Measurements from ENCODE around the gene JARID2.

The JARID2 gene

GRCh38 chr6:15515660-15516375, 269.9 kb downstream of the JARID2 start:
- peak in 5 of 56 donors; percentile 13 to 56 (median 28) for DNase-seq

DNA sequence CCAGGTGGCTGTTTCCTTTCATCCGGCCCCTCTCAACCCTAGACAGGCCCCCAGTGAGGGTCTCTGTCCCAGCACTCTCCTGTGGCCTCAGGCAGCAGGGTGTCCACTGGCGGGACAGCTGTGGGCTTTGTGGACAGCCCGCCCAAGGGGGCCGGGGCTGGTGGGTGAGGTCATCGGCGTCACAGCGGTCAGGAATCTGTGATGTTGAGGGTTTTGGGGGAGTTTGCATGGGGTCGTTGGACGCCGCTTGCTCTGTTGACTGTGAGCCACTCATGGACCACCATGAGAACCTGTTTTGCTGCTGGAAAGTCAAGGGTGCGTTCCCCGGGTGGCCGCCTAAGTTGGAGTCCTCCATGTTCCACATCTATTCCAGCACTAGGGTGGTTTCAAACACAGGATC, 270.5 kb downstream of the JARID2 start:
- no peak for DNase-seq

- no peak for DNase-seq
Observed at GRCh38 chr6:15516923-15517560, 271.2 kb downstream of the JARID2 start.

DNA sequence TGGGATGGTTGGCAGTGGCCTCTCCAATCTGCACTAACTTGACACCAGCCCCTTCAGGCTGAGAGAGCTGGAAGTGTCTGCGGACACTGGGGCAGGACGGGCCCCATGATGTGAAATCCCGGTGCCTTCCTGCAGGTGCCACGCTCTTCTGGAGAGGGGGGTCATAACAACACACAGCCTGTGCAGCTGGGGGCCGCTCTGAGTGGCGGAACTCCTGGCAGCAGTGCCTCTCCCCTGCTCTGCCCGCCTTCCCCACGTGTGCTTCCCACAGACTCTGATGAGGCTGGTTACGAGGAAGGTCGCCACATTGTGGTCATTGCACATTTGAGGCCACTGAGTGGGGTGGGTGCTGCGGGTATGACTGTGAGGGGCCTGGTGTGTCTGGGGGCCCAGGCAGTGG, 271.7 kb downstream of the JARID2 start:
- DNase-seq, result no peak

DNA sequence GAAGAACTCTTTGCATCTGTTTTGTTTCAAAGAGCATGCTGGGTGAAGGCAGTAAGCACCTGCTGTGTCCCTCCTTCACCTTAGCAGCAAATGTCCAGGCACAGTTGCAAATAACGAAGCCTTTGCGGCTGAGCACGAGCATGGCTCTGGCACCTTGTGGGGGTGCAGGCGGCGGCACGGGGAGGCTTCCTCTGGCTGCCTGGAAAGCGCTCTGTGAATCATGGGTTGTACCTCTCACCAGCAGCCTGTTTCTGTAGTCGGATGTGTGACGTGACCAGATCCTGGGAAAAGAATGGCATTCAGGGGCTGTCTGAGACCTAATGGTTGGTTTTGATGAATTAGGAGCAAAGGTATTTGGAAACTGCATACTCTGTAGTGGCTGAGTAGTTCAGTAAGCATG, 272.2 kb downstream of the JARID2 start:
- DNase-seq, result peak in 9 of 56 donors; percentile 9 to 52 (median 26)

GRCh38 chr6:15518878-15519277, 273.0 kb downstream of the JARID2 start:
- no peak for DNase-seq

DNA sequence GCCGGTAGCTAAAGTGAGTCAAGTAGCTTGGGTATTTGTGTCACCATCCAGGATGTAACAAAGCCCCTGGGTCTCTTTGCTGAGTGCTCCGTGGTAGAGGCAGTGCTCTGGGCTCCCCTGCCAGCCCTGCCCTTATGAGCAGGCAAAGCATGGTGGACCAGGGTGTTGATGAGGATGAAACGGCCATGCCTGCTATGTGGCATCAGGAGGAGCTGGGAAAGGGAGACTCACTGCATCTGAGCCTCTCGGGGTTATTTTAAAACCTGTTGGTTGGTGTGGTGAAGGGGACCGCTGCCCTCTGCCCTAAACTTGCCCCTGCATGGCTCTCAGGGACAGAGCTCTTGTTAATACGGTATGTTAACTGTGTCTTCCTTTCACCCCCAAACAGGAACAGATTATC, 273.8 kb downstream of the JARID2 start:
- DNase-seq, result no peak

DNA sequence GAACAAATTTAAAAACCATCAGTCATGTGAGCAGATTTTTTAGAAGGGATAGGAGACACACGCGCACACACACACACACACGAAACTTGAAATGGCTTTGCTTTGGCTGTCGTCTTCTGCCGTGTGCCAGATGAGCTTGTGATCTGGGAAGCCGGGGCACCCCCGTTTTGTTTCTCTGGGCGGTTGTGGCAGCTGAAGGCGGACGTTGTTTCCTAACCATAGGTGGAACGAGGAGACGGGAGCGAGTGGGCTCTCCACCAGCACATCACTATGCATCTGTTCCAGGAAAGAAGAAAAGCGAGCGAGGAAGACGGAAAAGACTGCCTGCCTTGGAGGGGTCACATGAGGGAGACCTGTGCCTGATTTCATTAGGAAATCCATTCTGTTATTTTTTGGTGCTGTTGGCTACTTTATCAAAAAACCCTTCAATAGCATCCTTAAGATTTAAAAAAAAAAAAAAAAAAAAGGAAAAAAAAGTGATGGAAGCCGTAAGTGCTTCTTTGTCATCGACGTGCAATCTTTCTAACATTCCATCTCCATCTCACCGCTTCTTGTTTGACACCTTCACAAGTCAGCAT, 274.8 kb downstream of the JARID2 start:
- DNase-seq, result no peak

DNA sequence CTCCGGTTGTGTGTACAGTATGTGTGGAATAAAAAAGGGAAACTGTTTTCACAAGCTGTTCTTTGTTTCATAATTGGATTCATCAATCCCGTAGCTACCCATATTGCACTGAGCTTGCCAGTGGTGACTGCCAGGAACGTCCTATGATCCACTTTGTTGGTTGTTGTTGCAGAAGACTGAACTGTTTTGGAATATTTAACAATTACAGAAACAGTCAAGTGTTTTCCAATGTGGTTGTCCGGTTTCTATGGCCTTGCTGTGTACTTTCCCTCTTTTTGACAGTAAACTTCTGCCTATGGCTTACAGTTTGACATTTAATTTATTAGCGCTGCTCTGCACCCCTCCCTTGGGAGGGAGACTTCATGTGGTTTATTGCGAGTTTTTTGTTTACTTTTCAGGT, 275.7 kb downstream of the JARID2 start:
- DNase-seq, result peak in 2 of 56 donors; percentile 26 to 36

- no peak for DNase-seq
Observed at GRCh38 chr6:15522026-15522425, 276.2 kb downstream of the JARID2 start.

DNA sequence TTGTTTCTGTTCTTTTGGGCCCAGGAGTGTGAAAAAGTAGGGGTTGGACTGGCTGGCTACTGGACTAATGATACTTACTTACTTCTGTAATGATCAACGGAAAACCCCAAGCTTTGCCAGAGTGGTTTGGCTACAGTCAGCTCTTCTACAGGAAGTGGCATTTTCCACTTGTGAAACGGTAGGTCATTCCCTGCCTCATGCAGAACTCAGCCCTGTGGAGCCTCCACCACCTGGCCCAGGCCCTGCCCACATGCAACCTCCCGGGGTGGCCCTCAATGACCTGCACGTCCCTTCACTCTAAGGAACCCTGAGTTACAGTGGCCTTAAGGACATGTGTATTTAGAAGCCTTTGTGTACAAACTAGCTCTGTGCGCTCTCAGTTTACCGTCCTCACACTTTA, 276.6 kb downstream of the JARID2 start:
- DNase-seq, result no peak

DNA sequence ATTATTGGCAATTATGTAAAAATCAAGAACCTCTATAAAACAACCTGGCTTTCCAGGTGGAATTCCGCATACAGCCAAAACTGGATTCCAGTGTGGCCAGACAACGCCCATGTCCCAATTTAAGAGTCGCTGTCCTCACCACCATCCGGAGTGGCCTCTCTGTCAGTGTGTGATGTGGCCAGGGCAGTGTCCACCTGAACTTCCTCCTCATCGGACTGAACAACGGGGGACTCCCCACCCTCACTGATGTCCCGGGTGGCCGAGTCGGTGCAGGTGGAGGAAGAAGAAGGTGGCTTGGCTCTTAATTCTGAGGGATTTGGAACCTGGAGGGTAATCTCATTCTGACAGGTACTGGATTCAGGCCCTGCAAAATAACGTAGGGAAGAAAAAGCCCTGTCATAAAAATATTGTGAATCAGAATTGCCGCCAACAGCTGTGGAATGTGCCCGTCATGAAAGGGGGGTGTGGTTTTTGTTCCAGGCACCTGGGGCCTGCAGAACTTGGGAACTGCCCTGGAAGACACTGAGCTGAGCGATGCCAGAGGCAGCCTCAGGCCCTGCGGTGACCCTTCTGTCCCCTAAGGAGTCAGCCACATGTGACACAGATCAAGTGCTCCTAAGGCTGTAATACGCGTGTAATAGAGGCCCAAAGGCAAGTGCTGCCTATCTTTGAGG, 277.1 kb downstream of the JARID2 start:
- DNase-seq, result no peak

GRCh38 chr6:15523679-15524630, 278.1 kb downstream of the JARID2 start:
- no peak for DNase-seq

GRCh38 chr6:15524861-15525401, 279.1 kb downstream of the JARID2 start:
- DNase-seq, result no peak

DNA sequence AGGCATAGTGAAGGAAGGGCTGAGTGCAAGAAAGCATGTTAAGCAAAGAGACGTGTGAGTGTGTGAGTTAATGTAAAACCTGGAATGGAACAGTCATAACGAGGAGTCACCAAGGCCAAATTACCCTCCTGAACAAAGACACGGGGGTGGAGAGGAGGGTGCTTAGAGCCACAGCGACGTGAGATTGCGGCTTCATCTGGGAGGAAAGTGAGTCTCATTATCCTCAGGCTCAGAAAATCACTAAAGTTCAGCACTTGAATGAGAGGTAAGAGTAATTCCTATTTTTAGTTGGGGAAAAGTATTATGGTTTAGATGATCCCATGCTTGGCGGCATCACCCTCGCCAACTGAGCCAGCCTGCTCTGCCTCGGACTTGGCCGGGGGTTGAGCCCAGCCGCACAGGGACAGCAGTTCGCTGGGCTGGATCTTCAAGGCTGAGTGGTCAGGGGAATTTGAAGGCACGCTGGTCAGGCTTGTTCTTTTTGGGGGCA, 280.4 kb downstream of the JARID2 start:
- DNase-seq, result no peak

GRCh38 chr6:15527838-15528617, 282.2 kb downstream of the JARID2 start:
- DNase-seq, result no peak

DNA sequence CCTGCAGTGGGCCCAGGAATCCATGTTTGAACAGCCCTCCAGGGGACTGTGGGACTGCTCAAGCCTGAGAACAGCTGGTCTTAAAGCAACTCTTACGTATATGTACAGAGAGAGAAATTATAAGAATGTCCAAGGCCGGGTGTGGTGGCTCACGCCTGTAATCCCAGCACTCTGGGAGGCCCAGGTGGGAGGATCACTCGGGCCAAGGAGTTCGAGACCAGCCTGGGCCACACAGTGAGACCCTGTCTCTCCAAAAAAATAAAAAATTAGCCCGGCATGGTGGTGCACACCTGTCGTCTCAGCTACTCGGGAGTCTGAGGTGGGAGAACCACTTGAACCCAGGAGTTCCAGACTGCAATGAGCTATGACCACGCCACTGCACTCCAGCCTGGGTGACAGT, 283.0 kb downstream of the JARID2 start:
- no peak for DNase-seq

GRCh38 chr6:15530411-15530810, 284.5 kb downstream of the JARID2 start:
- DNase-seq, result no peak

- no peak for DNase-seq
Observed at GRCh38 chr6:15531973-15532372, 286.1 kb downstream of the JARID2 start.

Measured in nucleus accumbens (tissue), 56 donors.